Breast epithelium (tissue), 3 donors: ENCODE measurements around the gene PYCR2.

ENCODE experiments used
- POLR2A ChIP-seq: fragments of 450-650 bp; IDR thresholded peaks from one replicate; pipeline ENCODE4 v1.6.1; 2016; ENCODE audit warnings: antibody characterized with exemption, mild to moderate bottlenecking, moderate library complexity
- TF ChIP-seq, protein P1 (sequence below), 3 donors: fragments of 450-650 bp; IDR thresholded peaks; one replicate each; pipeline ENCODE4 v1.5.1; 2016 to 2017; ENCODE audit warnings: antibody characterized with exemption in 3 of 3, mild to moderate bottlenecking in 3 of 3, moderate library complexity in 3 of 3

DNA sequence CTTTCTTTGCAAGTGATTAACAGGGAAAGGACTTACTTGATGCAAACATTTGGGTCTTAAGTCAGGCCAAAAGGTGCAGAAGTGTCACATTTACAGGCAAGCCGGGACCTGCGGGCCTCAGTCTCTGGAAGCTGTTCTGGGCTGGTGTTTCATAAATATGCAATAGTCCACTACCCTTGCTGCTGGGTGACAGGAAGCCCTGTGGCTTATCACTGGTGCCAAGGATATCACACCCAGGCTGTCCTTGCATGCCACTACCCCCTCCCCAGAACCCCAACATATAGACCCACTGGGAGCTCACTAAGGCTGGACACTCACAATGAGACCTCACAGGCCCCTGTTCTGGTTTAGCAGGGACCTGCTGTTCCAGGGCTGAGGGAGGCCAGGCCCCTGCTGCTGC, 20.3 kb upstream of the PYCR2 start:
- TF ChIP-seq, protein P1, sequence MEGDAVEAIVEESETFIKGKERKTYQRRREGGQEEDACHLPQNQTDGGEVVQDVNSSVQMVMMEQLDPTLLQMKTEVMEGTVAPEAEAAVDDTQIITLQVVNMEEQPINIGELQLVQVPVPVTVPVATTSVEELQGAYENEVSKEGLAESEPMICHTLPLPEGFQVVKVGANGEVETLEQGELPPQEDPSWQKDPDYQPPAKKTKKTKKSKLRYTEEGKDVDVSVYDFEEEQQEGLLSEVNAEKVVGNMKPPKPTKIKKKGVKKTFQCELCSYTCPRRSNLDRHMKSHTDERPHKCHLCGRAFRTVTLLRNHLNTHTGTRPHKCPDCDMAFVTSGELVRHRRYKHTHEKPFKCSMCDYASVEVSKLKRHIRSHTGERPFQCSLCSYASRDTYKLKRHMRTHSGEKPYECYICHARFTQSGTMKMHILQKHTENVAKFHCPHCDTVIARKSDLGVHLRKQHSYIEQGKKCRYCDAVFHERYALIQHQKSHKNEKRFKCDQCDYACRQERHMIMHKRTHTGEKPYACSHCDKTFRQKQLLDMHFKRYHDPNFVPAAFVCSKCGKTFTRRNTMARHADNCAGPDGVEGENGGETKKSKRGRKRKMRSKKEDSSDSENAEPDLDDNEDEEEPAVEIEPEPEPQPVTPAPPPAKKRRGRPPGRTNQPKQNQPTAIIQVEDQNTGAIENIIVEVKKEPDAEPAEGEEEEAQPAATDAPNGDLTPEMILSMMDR (IDR thresholded peaks at IDR 0.05), result no peak
- no peak for TF ChIP-seq POLR2A
